GM19193 (cell line): ENCODE data around the gene NOB1.
A peak's percentile ranks its signal among the peaks of the same experiment; 100 is the strongest.

Experiments used
- POLR2A ChIP-seq: IDR thresholded peaks from 4 replicates; pipeline ENCODE4 v1.6.1; 2011; ENCODE audit not compliant: insufficient read depth, insufficient read length; ENCODE audit errors: extremely low read depth

NOB1 gene

DNA sequence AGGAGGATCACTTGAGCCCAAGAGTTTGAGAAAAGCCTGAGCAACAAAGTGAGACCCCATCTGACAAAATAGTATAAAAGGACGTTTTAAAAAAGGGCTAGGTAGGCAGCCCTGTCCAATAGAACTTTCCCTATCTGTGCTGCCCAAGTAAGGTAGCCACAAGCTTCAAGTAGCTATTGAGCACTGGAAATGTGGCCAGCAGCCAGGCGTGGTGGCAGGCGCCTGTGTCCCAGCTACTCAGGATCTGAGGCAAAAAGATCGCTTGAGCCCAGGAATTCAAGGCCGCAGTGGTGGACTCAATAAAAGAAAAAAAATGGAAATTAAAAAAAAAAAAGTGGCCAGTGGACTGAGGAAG, 26.8 kb downstream of the NOB1 start:
- TF ChIP-seq POLR2A = no peak

DNA sequence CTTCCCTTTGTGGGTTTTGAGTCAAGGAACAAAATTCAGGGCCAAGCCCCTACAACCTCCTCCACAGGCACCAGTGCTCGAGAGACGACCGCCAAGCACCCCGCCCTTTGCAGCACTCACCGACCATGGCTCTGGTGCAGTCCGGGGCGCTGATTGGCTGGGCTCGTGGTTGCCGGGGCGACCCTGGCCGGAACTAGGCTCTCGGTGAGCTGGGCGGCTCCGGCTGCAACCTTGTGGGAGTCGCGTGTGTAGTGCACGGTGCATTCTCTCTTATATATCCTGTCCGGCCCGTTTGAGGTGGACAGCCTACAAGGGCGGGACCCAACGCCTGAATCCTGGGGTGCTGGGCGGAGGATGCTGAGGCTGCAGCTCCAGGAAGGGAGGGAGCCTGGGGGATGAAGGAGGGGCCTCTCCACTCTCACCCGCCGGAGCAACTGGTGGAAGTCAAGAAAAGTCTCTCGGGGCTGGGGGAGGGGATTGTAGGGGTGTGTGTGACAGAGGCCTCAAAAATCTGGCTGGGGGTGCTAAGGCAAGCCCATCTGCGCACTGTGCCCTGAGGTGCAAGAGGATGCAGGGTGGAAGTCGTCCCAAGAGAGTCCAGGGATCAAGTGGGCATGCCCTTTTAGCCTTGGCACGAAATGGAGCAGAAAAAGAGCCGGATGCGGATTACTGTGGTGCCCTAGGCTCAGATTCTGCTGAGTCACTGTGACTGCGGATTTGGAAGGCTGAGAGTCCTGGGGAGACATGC, 28.2 kb downstream of the NOB1 start, which contains the start of gene NQO1:
Gene NQO1 (minus strand): TSS at position 248 of the 748 bp plus-strand sequence. CDS start 121 bp downstream, at position 127.
- peak; percentile 77 for TF ChIP-seq POLR2A

DNA sequence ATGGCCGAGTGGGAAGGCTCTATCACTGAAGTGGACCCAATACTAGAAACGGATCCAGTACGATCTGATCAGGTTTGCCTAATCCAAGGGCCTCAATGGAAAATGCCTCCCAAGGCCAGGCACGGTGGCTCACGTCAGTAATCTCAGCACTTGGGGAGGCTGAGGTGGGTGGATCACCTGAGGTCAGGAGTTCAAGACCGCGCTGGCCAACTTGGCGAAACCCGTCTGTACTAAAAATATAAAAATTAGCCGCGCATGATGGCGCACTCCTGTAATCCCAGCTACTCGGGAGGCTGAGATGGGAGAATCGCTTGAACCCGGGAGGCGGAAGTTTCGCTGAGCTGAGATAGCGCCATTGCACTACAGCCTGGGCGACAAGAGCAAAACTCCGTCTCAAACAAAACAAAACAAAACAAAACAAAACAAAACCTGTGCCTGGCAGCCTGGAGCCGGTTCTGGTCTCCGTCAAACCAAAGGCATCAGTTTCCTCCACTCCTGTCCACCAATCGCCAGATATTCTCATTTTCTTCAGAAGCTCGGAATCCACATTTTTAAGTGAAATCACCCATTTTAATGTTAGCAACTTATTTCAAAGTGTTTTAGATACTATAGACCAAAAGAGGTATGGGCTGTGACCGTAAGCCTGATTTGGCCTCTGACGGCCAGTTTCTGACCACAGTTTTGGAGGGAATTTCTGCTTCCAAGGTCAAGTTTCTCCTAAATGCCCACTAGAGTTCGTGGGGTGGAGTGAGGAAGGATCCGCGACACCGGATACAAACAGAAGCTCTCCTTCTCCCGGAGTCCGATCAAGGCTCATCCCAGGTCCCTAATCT, 29.0 kb downstream of the NOB1 start:
- TF ChIP-seq POLR2A = no peak

DNA sequence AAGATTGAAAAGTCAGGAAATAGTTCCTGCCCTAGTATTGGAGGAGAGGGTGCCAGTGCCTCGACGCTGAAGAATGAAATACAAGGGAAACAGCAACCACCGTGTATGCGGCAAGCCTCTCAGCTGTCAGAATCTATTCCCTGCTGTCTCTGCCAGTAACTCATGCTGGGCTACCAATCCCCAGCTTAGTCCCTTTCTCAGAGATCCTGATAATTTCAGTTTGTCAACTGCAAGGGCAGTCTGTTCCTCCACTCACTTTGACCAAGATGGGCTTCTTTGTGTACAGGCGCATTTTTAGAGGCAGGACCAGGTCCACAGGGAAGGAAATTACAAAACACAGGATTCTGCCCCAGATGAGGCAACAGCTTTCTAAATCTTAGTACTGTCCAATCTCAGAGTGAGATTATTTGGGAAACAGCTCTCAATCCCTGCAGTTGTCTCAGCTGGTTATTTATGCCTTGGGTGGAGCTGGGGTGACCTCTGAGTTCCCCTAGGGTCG, 29.7 kb downstream of the NOB1 start:
- TF ChIP-seq POLR2A = no peak

DNA sequence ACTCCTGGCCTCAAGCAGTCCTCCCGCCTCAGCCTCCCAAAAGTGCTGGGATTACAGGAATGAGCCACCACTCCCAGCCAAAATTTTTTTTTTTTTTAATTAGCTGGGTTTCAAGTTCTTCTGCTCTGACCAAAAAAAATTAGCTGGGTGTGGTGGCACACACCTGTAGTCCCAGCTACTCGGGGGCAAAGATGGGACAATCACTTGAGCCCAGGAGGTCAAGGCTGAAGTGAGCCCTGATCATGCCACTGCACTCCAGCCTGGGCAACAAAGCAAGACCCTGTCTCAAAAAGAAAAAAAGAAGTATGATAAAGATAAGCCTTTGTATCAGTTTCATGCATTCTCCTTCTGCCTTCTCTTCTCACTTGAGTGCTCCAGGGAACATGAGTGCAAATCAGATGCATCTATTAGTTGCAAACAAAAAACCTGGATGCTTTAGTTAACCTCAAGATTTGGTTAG, 30.3 kb downstream of the NOB1 start:
- no peak for TF ChIP-seq POLR2A

DNA sequence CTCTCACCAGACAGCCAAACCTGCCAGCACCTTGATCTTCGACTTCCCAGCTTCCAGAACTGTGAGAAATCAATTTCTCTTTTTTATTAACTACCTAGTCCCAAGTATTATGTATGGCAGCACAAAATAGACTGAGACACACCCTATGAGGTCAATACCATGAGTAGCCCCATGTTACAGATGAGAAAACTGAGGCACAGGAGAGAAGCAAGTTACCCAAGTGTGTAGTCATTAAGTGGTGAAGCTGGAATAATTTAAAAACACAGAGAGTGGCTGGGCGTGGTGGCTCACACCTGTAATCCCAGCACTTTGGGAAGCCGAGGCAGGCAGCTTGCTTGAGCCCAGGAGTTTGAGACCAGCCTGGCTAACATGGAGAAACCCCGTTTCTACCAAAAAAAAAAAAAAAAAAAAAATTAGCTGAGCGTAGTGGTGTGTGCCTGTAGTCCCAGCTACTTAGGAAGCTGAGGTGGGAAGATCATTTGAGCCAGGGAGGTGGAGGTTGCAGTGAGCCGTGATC, 33.2 kb downstream of the NOB1 start:
- TF ChIP-seq POLR2A = no peak

DNA sequence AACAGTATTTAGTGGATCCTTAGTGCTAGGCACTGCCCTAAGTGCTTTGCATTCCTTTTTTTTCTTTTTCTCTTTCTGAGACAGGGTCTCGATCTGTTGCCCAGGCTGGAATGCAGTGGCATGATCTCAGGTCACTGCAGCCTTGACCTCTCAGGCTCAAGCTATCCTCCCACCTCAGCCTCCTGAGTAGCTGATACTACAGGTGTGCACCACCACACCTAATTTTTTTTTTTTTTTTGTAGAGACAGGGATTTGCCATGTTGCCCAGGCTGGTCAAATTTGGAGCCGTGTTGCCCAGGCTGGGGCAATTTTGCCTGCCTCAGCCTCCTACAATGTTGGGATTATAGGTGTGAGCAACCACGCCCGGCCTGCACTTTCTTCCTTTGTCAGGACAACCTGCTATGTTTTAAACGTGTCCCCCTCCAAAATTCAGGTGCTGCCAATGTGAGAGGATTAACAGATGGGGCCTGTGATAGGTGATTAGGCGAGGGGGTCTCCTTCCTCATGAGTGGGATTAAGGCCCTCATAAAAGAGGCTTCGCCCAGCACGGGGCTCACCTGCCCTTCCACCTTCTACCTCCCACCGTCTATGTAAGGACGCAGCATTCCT, 33.8 kb downstream of the NOB1 start:
- no peak for TF ChIP-seq POLR2A

DNA sequence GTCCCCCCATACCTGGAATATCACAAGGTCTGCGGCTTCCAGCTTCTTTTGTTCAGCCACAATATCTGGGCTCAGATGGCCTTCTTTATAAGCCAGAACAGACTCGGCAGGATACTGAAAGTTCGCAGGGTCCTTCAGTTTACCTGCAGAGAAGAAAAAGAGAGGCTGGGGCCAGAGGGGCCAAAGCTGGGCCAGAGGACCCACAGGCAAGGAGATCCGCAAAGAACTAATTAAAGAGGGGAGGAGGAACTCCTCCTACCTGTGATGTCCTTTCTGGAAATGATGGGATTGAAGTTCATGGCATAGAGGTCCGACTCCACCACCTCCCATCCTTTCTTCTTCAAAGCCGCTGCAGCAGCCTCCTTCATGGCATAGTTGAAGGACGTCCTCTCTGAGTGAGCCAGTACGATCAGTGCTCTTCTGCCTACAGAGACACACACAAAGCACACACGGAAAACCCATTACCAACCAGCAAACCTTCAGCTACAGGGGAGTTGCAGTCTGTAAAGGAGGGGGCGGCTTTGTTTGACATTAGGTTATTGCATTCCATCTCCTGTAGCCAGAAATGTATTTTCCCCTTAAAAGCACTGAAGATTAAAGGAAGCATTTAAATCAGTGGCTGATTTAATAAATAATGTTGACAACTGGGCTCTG, 36.5 kb downstream of the NOB1 start:
- no peak for TF ChIP-seq POLR2A

DNA sequence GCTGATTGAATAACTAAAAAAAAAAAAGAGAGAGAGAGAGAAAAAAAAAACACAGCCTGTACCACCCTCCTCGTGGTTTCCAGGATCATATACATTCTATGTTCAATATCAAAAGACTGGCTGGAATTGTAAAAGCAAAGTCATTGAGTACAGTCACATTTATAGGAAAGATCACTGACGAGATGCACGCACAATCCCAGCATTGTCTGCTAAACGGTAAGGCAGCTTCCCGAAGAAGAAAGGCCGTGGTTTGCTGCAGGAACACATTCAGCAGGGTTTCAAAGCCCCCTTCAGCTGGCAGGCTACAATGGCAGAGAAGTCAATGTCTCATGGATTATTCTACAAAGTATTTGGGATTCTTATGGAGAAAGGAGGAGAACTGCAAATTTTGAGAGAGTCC, 37.7 kb downstream of the NOB1 start:
- TF ChIP-seq POLR2A = no peak

DNA sequence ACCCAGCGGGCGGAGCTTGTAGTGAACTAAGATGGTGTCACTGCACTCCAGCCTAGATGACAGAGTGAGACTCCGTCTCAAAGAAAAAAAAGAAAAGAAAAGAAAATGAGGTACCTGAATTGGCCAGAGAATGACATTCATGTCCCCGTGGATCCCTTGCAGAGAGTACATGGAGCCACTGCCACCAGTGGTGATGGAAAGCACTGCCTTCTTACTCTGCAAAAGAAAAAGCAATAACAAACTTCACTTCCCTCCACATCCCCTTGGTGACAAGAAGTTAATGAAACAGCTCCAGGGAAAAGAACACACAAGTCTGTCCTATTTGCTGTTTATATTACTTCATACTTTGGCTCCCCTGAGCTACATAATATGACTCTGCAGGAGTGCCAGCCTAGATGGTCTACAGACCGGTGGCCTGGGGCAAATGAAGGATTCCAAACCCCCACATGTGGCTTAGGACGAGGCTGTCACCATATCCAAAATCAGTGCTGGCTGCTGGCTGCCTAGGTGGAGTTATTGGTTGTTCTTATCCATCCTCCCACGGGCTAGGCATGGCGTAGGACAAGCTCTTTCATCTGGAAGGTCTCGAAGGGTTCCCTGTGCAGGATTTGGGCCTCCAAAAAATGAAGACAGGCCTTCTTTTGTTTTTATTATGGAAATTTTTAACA, 41.7 kb downstream of the NOB1 start:
- no peak for TF ChIP-seq POLR2A

DNA sequence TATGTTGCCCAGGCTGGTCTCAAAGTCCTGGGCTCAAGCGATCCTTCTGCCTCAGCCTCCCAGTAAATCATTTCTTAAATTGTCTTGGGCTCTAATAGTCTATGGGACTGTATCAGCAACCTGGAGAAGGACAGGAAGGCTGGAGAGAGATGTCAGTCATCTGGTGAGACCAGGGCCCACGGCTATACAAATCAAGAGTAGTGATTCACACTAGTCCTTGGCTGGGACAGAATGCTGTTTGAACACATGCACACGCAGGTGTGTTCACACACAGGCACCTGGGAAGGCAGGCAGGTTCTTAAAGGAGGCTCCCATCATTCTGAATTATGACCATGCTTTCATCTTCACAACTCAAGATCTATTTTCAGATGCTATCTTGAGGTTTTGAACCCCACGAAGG, 42.4 kb downstream of the NOB1 start:
- no peak for TF ChIP-seq POLR2A

DNA sequence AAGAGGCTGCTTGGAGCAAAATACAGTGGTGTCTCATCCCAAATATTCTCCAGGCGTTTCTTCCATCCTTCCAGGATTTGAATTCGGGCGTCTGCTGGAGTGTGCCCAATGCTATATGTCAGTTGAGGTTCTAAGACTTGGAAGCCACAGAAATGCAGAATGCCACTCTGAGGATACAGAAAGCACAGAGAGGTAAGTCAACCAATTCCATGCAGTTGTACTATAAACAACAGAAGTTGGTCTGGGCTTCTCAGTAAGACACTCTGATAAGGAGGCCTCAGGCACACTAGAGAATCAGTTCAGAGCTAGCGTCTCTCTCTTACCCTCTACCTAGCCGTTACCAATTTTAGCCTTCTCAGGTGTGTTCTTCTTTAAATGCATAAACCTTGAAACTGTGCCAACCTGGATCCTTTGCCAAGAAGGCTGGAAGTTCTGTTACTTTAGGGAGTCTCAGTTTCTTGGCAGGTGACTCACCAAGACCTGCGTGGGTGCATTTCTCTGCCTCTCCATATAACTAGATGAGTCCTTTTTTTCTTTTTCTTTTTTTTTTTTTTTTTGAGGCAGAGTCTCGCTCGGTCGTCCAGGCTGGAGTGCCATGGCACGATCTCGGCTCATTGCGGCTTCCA, 43.5 kb downstream of the NOB1 start:
- no peak for TF ChIP-seq POLR2A

DNA sequence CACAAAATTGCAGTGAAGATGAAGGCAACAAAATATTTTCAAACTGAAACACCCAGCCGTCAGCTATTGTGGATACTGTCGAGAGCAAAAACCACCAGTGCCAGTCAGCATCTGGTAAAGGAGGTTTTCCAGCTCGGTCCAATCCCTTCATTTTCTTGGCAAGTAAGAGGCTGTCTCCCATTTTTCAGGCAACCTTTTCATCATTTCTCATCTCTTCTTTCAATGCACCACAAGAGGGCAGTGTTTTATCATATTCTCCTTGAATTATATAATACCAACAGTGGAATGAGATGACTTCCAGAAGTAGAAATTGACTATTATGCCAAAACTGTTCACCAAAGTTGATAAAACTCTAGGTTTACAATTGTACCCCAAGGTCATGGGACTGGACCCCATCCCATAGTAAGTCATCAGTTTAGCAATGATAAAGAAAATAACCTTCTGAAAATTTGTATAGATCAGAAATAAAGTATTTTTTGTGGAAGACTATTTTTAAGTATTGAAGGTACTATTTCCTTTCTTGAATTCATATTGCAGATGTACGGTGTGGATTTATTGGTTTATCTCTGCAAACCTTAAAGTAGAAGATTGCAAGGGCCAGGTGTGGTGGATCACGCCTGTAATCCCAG, 45.2 kb downstream of the NOB1 start:
- TF ChIP-seq POLR2A = no peak
